ENCODE measurements around the gene NTF4. TPM values are rescaled to one million over a fixed set of nuclear protein-coding genes. Genes with fewer than 3 reads are reported as not detected.
"Not testable (repeated sequence)": the region's sequence is repeated elsewhere in the genome, so short reads cannot be mapped to it uniquely, and the experiment has no call there.

NTF4 gene
- total RNA-seq, 1 experiment from 2014 or later = 1.7 TPM

- H3K9me2 ChIP-seq (ENCODE audit: insufficient read depth); POLR2A ChIA-PET; H3K9ac ChIP-seq (ENCODE audit: low read length); H3K79me2 ChIP-seq (ENCODE audit: insufficient read depth, low read length); H4K20me1 ChIP-seq (ENCODE audit: insufficient read depth); CTCF ChIA-PET; H3K27me3 ChIP-seq (ENCODE audit: insufficient read depth, low read length); H3K4me3 ChIP-seq (replicated peaks in 1 of 2; ENCODE audit: low read depth in 1 of 2, low read length in 2 of 2); H2AFZ ChIP-seq (ENCODE audit: low read depth, low read length, poor library complexity, severe bottlenecking); intact Hi-C loops (cut with micrococcal nuclease); H3K36me3 ChIP-seq (ENCODE audit: control insufficient read depth in 1 of 2, insufficient read depth in 2 of 2, low read length in 2 of 2); ATAC-seq; RAD21 ChIA-PET (ENCODE audit: low non-redundant PET in 1 of 2, low total read pairs in 2 of 2, uncharacterized antibody in 2 of 2, unreplicated experiment in 2 of 2); DNase-seq (ENCODE audit: low read depth, low spot score); BruUV-seq (replicated peaks); H3K9me3 ChIP-seq (ENCODE audit: control insufficient read depth in 1 of 2, insufficient read depth in 1 of 2, low read depth in 1 of 2, low read length in 2 of 2): not testable (repeated sequence)
- Histone ChIP-seq H3K4me2 (ENCODE audit: low read length) (peak within 1 kb of the TSS; percentile 70), H3K4me1 (ENCODE audit: control insufficient read depth in 1 of 2, insufficient read depth in 2 of 2, low read length in 2 of 2) (peaks cover 19 to 38% of the 10 kb centered on the region in 2 experiments), H3K27ac (ENCODE audit: low read depth, low read length) (peak within 1 kb of the TSS; percentile 31; the same call in 1 of the 2 replicates)
Measured at GRCh38 chr19:49043548-49043947, 21.1 kb downstream of the NTF4 start, which contains the start of gene CGB5. Gene CGB5 (plus strand): TSS chr19:49043848. CDS start chr19:49044210, 362 bp downstream.

GRCh38 chr19:49042666-49043065 is 22.0 kb downstream of the NTF4 start:
- H3K27me3 ChIP-seq (ENCODE audit: insufficient read depth, low read length); CTCF ChIA-PET; H4K20me1 ChIP-seq (ENCODE audit: insufficient read depth); BruUV-seq (replicated peaks); ATAC-seq; DNase-seq (ENCODE audit: low read depth, low spot score); intact Hi-C loops (cut with micrococcal nuclease); H3K4me3 ChIP-seq (replicated peaks in 1 of 2; ENCODE audit: low read depth in 1 of 2, low read length in 2 of 2); H3K79me2 ChIP-seq (ENCODE audit: insufficient read depth, low read length); H3K36me3 ChIP-seq (ENCODE audit: control insufficient read depth in 1 of 2, insufficient read depth in 2 of 2, low read length in 2 of 2); RAD21 ChIA-PET (ENCODE audit: low non-redundant PET in 1 of 2, low total read pairs in 2 of 2, uncharacterized antibody in 2 of 2, unreplicated experiment in 2 of 2); H3K9me2 ChIP-seq (ENCODE audit: insufficient read depth); H2AFZ ChIP-seq (ENCODE audit: low read depth, low read length, poor library complexity, severe bottlenecking); H3K9me3 ChIP-seq (ENCODE audit: control insufficient read depth in 1 of 2, insufficient read depth in 1 of 2, low read depth in 1 of 2, low read length in 2 of 2): not testable (repeated sequence)
- Histone ChIP-seq H3K27ac (ENCODE audit: low read depth, low read length) (peak overlapping the region; percentile 31; the same call in 1 of the 2 replicates), H3K4me1 (ENCODE audit: control insufficient read depth in 1 of 2, insufficient read depth in 2 of 2, low read length in 2 of 2) (peaks cover 25 to 45% of the 10 kb centered on the region in 2 experiments), H3K4me2 (ENCODE audit: low read length) (peak overlapping the region; percentile 70), H3K9ac (ENCODE audit: low read length) (peak overlapping the region; percentile 45)
- POLR2A ChIA-PET = interaction anchor here (0.6 kb wide), 1 partner anchor 436 kb away, joined by 3 read pairs; no protein-coding TSS in a partner anchor

GRCh38 chr19:49042177-49042576 is 22.4 kb downstream of the NTF4 start:
- Histone ChIP-seq H3K27me3 (ENCODE audit: insufficient read depth, low read length) (no peaks in the 10 kb centered on the region), H3K36me3 (ENCODE audit: control insufficient read depth in 1 of 2, insufficient read depth in 2 of 2, low read length in 2 of 2) (no peaks in the 10 kb centered on the region), H3K79me2 (ENCODE audit: insufficient read depth, low read length) (no peaks in the 10 kb centered on the region), H3K27ac (ENCODE audit: low read depth, low read length) (peak overlapping the region; percentile 31), H3K4me2 (ENCODE audit: low read length) (peak overlapping the region; percentile 70), H2AFZ (ENCODE audit: low read depth, low read length, poor library complexity, severe bottlenecking) (no peak overlapping the region), H4K20me1 (ENCODE audit: insufficient read depth) (no peaks in the 10 kb centered on the region), H3K9me2 (ENCODE audit: insufficient read depth) (no peaks in the 10 kb centered on the region), H3K9me3 (ENCODE audit: control insufficient read depth in 1 of 2, insufficient read depth in 1 of 2, low read depth in 1 of 2, low read length in 2 of 2) (no peaks in the 10 kb centered on the region), H3K4me3 (replicated peaks in 1 of 2; ENCODE audit: low read depth in 1 of 2, low read length in 2 of 2) (no peak overlapping the region), H3K4me1 (ENCODE audit: control insufficient read depth in 1 of 2, insufficient read depth in 2 of 2, low read length in 2 of 2) (peaks cover 25 to 45% of the 10 kb centered on the region in 2 experiments), H3K9ac (ENCODE audit: low read length) (peak overlapping the region; percentile 45)
- BruUV-seq (replicated peaks) = no TSS peak
- ChIA-PET CTCF (no interaction called here), POLR2A (interaction anchor here (0.6 kb wide), 1 partner anchor 437 kb away, joined by 3 read pairs; no protein-coding TSS in a partner anchor), RAD21 (ENCODE audit: low non-redundant PET in 1 of 2, low total read pairs in 2 of 2, uncharacterized antibody in 2 of 2, unreplicated experiment in 2 of 2) (no interaction called here)
- ATAC-seq (peak; percentile 68), DNase-seq (ENCODE audit: low read depth, low spot score) (no peak)
- intact Hi-C loops (cut with micrococcal nuclease) = no loop called here
- TF ChIP-seq CBX3 (IDR thresholded peaks at IDR 0.05; ENCODE audit: low read depth) (no peak), RAD21 (IDR thresholded peaks at IDR 0.05; ENCODE audit: low read depth) (no peak), JUND (IDR thresholded peaks at IDR 0.05) (peak; percentile 62), TCF7L2 (IDR thresholded peaks at IDR 0.05; ENCODE audit: borderline replicate concordance, extremely low read depth, insufficient read depth, insufficient read length) (no peak), SIN3A (IDR thresholded peaks at IDR 0.05; ENCODE audit: low read depth) (no peak), YY1 (IDR thresholded peaks at IDR 0.05; ENCODE audit: extremely low read depth, insufficient replicate concordance, low read depth, low read length) (no peak), CTCF (IDR thresholded peaks at IDR 0.05 in 2 of 3, conservative IDR thresholded peaks at IDR 0.05 in 1 of 3; ENCODE audit: borderline replicate concordance in 1 of 3, insufficient read depth in 1 of 3, low read depth in 2 of 3, low read length in 2 of 3) (no peak), MAX (IDR thresholded peaks at IDR 0.05) (peak; percentile 59), POLR2A (IDR thresholded peaks at IDR 0.05; ENCODE audit: borderline replicate concordance, extremely low read depth, insufficient read depth, insufficient read length) (no peak), FOSL1 (IDR thresholded peaks at IDR 0.05; ENCODE audit: low read depth) (peak; percentile 65), EGR1 (IDR thresholded peaks at IDR 0.05; ENCODE audit: low read depth) (no peak), EZH2 (IDR thresholded peaks at IDR 0.05) (no peak), SRF (IDR thresholded peaks at IDR 0.05; ENCODE audit: low read depth) (no peak), ELF1 (IDR thresholded peaks at IDR 0.05; ENCODE audit: borderline replicate concordance, low read depth) (no peak)
